HL-60 (cell line): ENCODE results near the gene FBXW7.

Source experiments
- DNase-seq, 2 experiments: peaks; one replicate each; pipeline ENCODE4 v3.0.0-alpha.2; 2010 to 2020; ENCODE audit warnings: low read depth in 1 of 2, low spot score in 1 of 2
- H3K27ac ChIP-seq: fragments of 250-450 bp; sonication (Bioruptor Pico); replicated peaks from 2 replicates; pipeline ENCODE4 v1.5.1; 2020; ENCODE audit warnings: mild to moderate bottlenecking, moderate library complexity
- H3K27me3 ChIP-seq: fragments of 250-450 bp; sonication (Bioruptor Pico); 2 replicates; pipeline ENCODE4 v1.5.1; 2021; ENCODE audit warnings: mild to moderate bottlenecking, moderate library complexity; ENCODE audit not compliant: insufficient read depth, poor library complexity, severe bottlenecking
- H3K4me3 ChIP-seq: replicated peaks from 2 replicates; pipeline ENCODE4 v1.5.1; 2011; ENCODE audit warnings: mild to moderate bottlenecking, control low read depth, low read length; ENCODE audit not compliant: insufficient read depth
- GABPA ChIP-seq: IDR thresholded peaks from 2 replicates; pipeline ENCODE4 v1.6.1; 2012; ENCODE audit warnings: low read depth
- POLR2AphosphoS5 ChIP-seq: IDR thresholded peaks from 2 replicates; pipeline ENCODE4 v1.6.1; 2012; ENCODE audit warnings: low read depth
- SPI1 ChIP-seq: IDR thresholded peaks from 2 replicates; pipeline ENCODE4 v1.6.1; 2012; ENCODE audit warnings: low read depth, mild to moderate bottlenecking, borderline replicate concordance
- TF ChIP-seq, protein P1 (sequence below): IDR thresholded peaks from one replicate; pipeline ENCODE4 v1.5.1; 2011; ENCODE audit warnings: low read length, control low read depth, inconsistent platforms; ENCODE audit not compliant: insufficient read depth
- TF ChIP-seq, protein P2 (sequence below): IDR thresholded peaks from 2 replicates; pipeline ENCODE4 v1.6.1; 2012; ENCODE audit warnings: low read depth; ENCODE audit not compliant: insufficient replicate concordance

Gene FBXW7

DNA sequence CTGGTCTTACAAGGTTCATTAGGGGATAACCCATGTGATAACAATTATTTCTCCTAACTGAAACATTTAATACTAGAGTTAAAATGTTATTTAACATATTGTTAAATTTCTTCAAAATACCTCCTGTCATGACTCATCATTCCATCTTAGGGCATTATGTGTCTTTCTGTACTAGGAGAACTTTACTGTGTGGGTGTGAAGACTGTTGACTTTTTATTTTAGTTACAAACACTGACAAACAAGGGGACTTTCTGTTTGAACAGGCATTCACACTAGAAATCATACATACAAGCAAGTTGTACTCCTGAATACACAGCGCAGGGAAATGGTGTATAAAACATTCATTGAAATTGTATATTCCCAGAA lies 175.9 kb downstream of the FBXW7 start:
- Histone ChIP-seq H3K27me3 (no peaks in the 10 kb centered on the region), H3K27ac (no peak overlapping the region), H3K4me3 (no peak overlapping the region)
- TF ChIP-seq, protein P1, sequence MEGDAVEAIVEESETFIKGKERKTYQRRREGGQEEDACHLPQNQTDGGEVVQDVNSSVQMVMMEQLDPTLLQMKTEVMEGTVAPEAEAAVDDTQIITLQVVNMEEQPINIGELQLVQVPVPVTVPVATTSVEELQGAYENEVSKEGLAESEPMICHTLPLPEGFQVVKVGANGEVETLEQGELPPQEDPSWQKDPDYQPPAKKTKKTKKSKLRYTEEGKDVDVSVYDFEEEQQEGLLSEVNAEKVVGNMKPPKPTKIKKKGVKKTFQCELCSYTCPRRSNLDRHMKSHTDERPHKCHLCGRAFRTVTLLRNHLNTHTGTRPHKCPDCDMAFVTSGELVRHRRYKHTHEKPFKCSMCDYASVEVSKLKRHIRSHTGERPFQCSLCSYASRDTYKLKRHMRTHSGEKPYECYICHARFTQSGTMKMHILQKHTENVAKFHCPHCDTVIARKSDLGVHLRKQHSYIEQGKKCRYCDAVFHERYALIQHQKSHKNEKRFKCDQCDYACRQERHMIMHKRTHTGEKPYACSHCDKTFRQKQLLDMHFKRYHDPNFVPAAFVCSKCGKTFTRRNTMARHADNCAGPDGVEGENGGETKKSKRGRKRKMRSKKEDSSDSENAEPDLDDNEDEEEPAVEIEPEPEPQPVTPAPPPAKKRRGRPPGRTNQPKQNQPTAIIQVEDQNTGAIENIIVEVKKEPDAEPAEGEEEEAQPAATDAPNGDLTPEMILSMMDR, result no peak
- TF ChIP-seq SPI1 (no peak), POLR2AphosphoS5 (no peak), GABPA (no peak)
- TF ChIP-seq, protein P2, sequence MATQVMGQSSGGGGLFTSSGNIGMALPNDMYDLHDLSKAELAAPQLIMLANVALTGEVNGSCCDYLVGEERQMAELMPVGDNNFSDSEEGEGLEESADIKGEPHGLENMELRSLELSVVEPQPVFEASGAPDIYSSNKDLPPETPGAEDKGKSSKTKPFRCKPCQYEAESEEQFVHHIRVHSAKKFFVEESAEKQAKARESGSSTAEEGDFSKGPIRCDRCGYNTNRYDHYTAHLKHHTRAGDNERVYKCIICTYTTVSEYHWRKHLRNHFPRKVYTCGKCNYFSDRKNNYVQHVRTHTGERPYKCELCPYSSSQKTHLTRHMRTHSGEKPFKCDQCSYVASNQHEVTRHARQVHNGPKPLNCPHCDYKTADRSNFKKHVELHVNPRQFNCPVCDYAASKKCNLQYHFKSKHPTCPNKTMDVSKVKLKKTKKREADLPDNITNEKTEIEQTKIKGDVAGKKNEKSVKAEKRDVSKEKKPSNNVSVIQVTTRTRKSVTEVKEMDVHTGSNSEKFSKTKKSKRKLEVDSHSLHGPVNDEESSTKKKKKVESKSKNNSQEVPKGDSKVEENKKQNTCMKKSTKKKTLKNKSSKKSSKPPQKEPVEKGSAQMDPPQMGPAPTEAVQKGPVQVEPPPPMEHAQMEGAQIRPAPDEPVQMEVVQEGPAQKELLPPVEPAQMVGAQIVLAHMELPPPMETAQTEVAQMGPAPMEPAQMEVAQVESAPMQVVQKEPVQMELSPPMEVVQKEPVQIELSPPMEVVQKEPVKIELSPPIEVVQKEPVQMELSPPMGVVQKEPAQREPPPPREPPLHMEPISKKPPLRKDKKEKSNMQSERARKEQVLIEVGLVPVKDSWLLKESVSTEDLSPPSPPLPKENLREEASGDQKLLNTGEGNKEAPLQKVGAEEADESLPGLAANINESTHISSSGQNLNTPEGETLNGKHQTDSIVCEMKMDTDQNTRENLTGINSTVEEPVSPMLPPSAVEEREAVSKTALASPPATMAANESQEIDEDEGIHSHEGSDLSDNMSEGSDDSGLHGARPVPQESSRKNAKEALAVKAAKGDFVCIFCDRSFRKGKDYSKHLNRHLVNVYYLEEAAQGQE, result no peak
- DNase-seq, result no peak

DNA sequence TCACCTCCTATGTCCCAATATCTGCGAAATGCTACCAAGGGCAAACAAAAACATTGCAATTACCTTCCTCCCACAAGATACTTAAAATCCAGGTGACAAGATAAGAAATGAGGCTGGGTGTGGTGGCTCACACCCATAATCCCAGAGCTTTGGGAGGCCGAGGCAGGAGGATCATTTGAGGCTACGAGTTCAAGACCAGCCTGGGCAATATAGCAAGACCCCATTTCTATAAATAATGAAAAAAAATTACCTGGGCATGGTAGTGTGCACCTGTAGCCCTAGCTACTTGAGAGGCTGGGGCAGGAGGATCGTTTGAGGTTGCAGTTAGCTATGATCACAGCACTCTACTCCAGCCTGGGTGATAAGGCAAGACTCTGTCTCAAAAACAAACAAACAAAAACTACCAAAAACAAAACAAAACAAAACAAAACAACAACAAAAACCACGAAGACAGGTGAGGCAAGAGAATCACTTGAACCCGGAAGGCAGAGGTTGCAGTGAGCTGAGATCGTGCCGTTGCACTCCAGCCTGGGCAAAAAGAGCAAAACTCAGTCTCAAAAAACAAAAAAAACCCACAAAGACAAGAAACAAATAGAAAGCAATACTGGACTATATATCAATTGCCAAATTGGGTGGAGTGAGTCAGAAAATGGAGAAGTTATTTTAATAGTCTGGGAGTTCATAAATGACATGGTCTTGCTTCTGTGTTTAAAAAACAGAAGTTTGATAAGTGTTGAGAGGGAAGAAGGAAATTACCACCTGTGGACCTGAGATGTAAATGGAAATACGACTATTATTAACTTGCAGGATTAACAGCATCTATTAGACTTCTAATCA lies 176.5 kb downstream of the FBXW7 start:
- Histone ChIP-seq H3K4me3 (no peak overlapping the region), H3K27ac (no peak overlapping the region), H3K27me3 (no peaks in the 10 kb centered on the region)
- TF ChIP-seq, protein P1, result no peak
- TF ChIP-seq GABPA, result no peak
- TF ChIP-seq POLR2AphosphoS5, result no peak
- TF ChIP-seq, protein P2, result no peak
- TF ChIP-seq SPI1, result no peak
- DNase-seq, result no peak

DNA sequence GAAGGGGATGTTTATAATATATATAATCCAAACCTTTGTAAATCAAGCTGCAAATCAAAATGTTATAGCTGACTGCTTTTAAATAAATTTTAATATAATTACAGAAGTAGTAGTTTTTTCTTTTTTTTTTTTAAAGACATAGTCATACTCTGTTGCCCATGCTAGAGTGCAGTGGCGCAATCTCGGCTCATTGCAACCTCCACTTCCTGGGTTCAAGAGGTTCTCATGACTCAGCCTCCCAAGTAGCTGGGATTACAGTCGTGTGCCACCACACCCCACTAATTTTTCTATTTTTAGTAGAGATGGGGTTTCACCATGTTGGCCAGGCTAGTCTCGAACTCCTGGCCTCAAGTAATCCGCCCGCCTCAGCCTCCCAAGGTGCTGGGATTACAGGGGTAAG lies 178.7 kb downstream of the FBXW7 start:
- no peaks in the 10 kb centered on the region for H3K27me3 ChIP-seq
- DNase-seq, result peak in 1 of 2 experiments; percentile 42
- no peak overlapping the region for H3K27ac ChIP-seq
- no peak overlapping the region for H3K4me3 ChIP-seq
- TF ChIP-seq, protein P1, result no peak
- TF ChIP-seq, protein P2, result no peak
- no peak for TF ChIP-seq POLR2AphosphoS5
